OCI-LY7 (cell line): ENCODE results near the gene AKAP17A.

Experiments used
- CTCF ChIP-seq: fragments of 200-600 bp; sonication (generic); conservative IDR thresholded peaks from 2 replicates; pipeline ENCODE4 v1.5.1; 2014; ENCODE audit warnings: mild to moderate bottlenecking, antibody characterized with exemption, low read length, moderate library complexity, mixed read lengths
- EZH2phosphoT487 ChIP-seq: fragments of 200-600 bp; sonication (generic); IDR thresholded peaks from 2 replicates; pipeline ENCODE4 v1.6.1; 2018; ENCODE audit warnings: low read depth, borderline replicate concordance, mild to moderate bottlenecking, mixed run types, antibody characterized with exemption, low read length, moderate library complexity, mixed read lengths

GRCh38 chrX:1649621-1650020 lies 58.2 kb downstream of the AKAP17A start:
- TF ChIP-seq CTCF (no peak), EZH2phosphoT487 (no peak)
